Hematopoietic multipotent progenitor cell treated with erythropoietin and hydrocortisone succinate and interleukin-3 and kit ligand, for 8 days (in vitro differentiated cells): Measurements from ENCODE around the gene COX10.
"Not testable (repeated sequence)": the region's sequence is repeated elsewhere in the genome, so short reads cannot be mapped to it uniquely, and the experiment has no call there.

Experiments
- DNase-seq: peaks from one replicate; pipeline ENCODE4 v3.0.0-alpha.2; 2015

The COX10 gene

DNA sequence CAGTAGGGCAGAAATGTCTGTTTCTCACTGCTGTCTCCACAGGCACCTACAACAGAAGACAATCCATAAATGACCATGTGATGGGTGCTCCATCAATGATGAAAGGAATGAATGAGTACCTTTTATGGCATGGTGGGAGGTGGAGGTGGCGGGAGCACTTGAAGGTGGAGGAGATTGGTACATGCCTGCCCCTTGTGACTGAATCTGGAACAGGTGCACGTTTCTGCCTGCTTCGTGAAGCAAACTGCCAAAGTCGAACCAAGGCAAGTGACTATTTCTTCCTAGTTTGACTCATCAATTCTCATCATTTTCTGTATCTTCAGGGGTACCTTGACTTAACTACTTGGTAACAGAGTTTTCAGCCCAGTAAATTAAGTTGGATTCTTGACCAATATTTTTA lies 141.9 kb downstream of the COX10 start:
- DNase-seq: no peak

DNA sequence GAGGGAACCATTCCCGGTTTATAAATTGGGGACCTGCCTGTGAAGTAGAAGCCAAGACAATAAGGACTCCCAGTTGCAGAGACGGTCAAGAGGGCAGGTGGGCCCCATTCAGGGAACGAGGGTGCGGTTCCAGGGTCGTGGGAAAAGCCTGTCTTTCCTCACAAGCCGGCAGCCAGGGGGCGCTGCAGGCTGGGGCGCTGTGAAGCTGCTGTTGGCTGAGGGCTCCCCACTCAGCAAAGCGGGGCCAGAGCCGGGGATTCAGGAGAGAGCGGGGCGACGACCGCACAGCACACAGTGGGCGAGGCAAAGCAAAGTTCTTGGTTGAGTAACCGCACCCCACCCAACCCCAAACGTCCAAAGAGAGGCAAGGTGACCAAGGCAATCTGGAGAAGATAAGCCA lies 142.5 kb downstream of the COX10 start:
- peak; percentile 32 for DNase-seq

DNA sequence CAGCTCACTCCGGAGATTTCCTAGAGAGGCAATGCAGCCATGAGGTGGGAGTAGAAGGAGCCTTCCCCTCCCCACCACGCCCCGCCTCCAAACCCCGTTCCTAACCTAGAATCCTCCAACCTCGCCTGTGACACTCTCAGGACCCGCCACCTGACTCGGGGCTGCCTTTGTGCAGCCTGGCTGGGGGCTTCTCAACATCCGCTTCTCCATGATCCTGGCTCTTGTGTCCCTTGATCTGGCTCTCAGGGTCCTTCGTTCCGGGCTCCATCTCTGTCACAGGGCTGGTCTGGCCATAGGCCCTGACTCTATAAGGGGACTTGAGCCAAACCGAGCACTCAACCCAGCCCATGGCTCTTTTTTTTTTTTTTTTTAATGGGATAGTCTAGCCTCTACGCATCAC lies 143.1 kb downstream of the COX10 start:
- DNase-seq: no peak

DNA sequence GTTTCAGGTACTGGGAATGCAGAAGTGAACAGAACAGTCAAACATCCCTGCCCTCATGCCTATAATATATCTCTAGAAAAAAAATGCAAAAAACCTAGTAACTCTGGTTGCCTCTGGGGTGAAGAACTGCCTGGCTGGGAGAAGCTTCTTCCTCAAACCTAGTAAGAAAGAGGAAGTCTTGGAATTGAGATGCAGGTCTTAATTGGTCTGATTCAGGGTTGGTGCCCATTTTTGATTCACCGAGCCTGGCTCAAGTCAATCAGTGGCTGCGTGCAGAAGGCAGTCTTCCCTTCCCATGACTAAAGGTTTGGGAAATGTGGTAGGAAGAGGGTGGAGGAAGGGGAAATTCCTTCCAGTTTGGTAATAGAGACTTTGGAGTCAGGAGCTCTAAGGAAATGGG lies 145.0 kb downstream of the COX10 start:
- no peak for DNase-seq

DNA sequence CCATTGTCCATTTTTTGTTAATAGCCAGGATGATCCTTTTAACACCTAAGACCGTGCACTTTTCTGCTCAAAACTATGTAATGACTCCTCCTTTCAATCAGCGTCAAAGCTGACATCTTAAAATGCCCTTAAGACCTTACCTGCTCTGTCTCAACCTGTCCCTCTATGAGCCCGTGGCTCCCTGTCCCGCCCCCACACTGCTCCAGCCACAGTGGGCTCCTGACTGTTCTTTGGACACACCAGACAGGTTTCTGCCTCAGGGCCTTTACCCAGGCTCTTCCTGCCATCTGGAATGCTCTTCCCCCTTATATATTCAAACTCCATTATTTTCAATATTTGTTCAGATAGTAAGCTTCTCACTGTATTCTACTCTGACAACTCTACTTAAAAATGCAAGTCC lies 153.3 kb downstream of the COX10 start:
- DNase-seq: no peak

DNA sequence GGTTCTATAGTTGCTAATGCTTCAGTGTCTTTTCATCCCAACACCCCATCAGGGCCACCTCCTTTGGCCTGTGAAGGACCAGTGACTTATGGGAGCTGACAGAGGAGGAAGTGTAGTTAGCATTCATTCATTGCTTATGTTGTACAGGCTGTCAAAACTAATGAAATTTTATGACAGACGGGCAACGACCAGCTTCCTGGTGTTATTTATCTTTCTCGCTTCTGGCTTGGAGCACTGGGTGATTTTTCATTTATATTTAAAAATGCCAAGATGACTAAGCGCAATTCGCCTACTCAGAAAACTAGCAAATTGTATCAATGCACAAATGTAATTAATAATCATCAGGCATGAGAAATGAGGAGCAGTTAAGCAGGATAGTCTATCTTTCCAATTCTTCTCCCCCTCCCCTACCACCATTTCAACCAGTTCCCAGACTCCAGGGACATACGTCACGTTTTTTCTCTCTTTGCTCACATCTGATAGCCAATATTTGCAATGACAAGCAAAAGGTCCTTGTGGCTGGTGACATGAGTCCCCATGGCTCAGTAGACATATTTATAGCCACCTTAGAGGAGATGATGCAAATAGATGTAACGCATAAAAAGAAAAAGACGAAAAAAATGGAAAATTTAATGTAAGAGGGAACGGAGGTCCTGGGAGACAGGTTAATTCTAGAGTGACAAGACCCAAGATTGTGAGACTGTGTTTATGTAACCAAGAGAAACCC lies 156.1 kb downstream of the COX10 start:
- no peak for DNase-seq

DNA sequence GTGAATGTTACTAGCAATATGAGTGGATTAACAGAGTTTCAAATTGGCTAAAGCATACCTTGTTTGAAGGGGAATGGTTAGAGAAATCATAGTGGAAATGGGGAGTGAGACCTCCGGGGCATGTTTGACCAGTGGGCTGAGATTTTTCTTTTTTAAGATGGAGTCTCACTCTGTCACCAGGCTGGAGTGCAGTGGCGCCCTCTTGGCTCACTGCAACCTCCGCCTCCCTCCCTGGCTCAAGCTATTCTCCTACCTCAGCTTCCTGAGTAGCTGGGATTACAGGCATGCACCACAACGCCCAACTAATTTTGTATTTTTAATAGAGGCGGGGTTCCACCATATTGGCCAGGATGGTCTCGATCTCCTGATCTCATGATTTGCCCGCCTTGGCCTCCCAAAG lies 157.7 kb downstream of the COX10 start:
- no peak for DNase-seq

DNA sequence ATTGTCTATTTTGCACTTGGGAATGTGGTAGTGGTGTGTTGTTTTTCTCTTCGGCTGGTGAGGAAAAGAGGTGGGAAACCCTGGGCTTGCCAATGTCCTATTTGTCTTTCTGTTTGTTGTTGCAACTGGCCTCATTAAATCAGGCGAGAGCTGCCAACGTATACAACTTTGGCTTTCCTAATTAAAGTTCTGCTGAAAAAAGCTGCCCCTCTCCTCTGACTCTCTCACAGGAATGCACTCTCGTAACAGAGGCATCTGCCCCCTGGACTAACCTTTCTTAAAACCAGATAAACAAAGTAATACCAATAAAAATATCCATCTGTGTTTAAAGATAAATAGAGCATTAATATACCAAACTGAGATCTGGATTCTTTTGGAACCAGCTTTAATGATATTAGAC lies 159.6 kb downstream of the COX10 start:
- DNase-seq: no peak

DNA sequence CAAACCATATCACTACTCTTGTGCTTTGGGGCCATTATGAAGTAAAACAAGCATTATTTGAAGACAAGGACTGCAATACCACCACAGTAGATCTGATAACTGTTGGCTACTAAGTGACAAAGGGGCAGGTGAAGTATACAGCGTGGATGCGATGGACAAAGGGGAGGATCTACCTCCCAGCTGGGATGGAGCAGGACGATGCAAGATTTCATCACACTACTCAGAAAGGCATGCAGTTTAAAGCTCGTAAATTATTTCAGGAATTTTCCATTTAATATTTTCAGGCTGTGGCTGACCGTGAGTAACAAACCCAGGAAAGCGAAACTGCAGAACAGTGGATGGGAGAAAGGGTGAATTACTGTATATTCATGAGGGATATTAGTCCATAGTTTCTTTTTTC lies 161.9 kb downstream of the COX10 start:
- not testable (repeated sequence) for DNase-seq

DNA sequence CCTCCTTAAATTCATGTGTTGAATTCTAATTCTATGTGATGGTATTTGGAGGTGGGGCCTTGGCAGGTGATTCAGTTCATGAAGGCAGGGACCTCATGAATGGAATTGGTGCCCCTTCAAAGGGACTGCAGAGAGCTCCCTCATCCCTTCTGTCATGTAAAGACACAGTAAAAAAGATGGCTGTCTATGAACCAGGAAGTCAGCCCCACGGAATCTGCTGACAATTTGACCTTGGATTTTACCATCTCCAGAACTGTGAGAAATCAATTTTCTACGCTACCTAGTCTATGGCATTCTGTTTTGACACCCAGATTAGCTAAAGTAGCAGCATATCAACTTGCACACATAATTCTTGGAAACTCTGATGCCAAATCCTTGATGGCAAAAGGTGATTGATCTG lies 165.7 kb downstream of the COX10 start:
- not testable (repeated sequence) for DNase-seq

DNA sequence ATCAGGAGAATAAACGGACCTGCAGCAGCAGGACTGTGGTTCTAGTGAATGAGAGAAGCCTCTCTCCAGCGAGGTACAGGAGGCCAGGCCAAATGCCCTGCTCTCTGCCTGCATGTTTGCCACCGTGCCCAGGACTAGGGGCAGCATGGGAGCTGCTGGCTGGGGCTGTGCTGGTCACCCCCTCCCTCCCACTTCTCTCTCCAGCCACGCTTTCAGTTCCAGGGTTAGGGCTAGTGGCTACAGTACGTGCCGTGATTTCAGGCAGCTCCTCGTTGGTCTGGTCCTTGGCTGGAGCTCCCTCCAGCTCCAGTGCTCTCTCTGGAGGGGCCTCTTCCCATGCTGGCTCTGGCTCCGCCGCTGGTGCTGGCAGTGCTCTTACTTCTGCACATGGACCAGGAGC lies 166.7 kb downstream of the COX10 start:
- DNase-seq: not testable (repeated sequence)

DNA sequence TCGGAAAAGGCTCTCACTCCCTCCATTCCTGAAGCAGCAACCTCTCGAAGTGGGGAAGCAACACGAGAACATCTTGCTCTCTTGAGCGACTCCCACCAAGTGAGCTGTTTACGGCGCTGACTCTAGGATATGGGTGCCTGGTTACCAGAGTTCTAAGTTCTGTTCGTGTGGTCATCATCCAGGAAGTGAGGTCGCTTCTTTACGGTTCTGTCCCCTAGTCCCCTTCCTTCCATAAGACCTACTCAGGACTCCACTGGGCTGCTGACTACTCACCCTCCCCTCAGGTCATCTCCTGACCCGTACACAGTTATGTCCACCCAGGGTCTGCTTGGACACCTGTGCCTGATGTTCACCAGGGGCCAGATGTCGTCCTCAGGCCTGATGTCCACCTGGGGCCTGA lies 167.5 kb downstream of the COX10 start, which contains the start of gene CDRT15:
TSS of gene CDRT15 (minus strand) at position 101 of the 400 bp plus-strand sequence. CDS start at position 72, 29 bp downstream.
- DNase-seq: not testable (repeated sequence)

DNA sequence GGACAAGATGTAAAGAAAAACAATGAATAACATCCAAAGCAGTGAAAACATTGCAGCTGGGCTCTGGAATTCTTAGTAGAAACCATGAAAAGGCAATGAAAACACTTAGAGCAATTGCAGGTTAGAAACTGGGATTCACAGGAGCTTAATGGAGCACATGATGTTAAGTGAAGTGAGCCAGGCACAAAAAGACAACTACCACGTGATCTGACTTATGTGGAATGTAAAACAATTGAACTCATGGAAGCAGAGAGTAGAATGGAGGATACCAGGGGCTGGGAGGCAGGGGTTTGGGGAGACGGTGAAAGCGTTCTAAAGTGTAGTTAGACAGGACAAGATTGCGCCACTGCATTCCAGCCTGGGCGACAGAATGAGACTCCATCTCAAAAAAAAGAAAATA lies 170.0 kb downstream of the COX10 start:
- not testable (repeated sequence) for DNase-seq

DNA sequence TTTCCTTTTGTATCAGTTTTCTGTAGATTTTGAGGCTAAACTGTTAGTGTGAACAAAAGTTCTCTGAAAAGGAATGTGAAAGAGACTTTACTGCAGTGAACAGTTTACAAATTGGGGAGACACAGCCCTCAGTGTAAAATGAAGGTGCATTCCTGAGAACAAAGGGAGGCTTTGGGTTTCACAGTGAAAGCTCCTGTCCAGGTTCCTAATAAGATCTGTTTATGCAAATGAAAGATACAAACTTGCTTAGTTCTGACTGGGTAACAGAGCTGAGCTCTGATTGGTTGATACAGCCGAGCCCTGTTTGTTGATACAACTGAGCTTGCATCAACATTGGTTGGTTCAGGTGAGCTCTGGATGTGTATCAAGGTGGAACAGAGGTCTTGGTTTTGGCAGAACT lies 175.7 kb downstream of the COX10 start:
- no peak for DNase-seq

DNA sequence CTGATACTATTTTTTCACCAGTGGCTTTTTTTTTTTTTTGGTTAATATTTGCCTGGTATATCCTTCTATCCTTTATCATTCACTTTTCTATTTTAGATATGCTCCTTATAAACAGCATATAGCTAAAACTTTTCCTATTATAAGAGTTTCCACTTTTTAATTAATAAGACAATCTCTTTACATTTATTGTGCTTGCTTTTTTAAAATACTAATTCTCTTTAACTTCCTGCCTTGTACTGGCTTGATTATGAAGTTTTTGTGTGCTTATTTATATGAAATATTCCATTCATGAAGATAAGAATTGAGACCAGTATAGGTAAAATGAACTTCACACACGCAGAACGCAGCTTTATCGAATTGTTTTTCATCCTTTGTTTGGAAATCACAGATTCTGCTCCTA lies 176.3 kb downstream of the COX10 start:
- DNase-seq: no peak
